ENCODE data around the gene TF.
A peak's percentile ranks its signal among the peaks of the same experiment; 100 is the strongest.

Gene TF

GRCh38 chr3:133797396-133798105, 51.4 kb downstream of the TF start:
- Mint-ChIP-seq H3K4me1 (peaks cover 0 to 2% of the 10 kb centered on the region in 2 donors), H3K36me3 (peaks cover 2 to 3% of the 10 kb centered on the region in 2 donors), H3K9me3 (peaks cover 4 to 8% of the 10 kb centered on the region in 2 donors), H3K27ac (no peak overlapping the region), H3K27me3 (peaks cover 22 to 31% of the 10 kb centered on the region in 2 donors), H3K4me3 (no peak overlapping the region)
- no peak for ATAC-seq (replicated peaks)
- DNase-seq, result no peak

- H3K27ac Mint-ChIP-seq, result no peak overlapping the region
- peak; percentile 44 to 57 for ATAC-seq (replicated peaks)
Measured at GRCh38 chr3:133799794-133800585, 53.8 kb downstream of the TF start.

DNA sequence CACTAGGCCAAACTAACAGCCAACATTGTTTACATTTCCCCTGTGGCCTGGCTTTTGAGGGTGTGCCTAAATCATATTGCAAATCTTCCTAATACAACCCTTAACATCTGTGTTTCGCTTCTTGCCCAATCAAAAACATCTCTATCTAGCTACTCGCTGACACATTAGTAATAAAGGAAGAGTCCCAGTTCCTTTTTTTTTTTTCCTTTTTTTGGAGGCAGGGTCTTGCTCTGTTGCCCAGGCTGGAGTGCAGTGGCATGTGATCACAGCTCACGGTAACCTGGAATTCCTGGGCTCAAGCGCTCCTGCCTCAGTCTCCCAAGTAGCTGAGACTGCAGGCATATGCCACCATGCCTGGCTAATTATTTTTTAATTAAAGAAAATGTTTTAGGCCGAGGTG, 57.3 kb downstream of the TF start:
- DNase-seq (no peak), ATAC-seq (replicated peaks) (no peak)
- H3K4me3 Mint-ChIP-seq, result no peak overlapping the region
- H3K4me1 Mint-ChIP-seq, result peaks cover 7 to 15% of the 10 kb centered on the region in 2 donors
- H3K27ac Mint-ChIP-seq, result no peak overlapping the region
- H3K36me3 Mint-ChIP-seq, result peaks cover 0 to 3% of the 10 kb centered on the region in 2 donors
- H3K27me3 Mint-ChIP-seq, result peaks cover 16 to 17% of the 10 kb centered on the region in 2 donors
- no peaks in the 10 kb centered on the region for H3K9me3 Mint-ChIP-seq

More at GRCh38 chr3:133799794-133800585, 53.8 kb downstream of the TF start:
- Mint-ChIP-seq H3K27me3 (peaks cover 27 to 31% of the 10 kb centered on the region in 2 donors), H3K4me1 (peaks cover 0 to 2% of the 10 kb centered on the region in 2 donors), H3K36me3 (peaks cover 2 to 3% of the 10 kb centered on the region in 2 donors), H3K4me3 (no peak overlapping the region), H3K9me3 (peaks cover 2 to 3% of the 10 kb centered on the region in 2 donors)
- DNase-seq, result no peak

- H3K4me3 Mint-ChIP-seq, result peak overlapping the region; percentile 94 to 95
- no peaks in the 10 kb centered on the region for H3K9me3 Mint-ChIP-seq
- peaks cover 12 to 17% of the 10 kb centered on the region in 2 donors for H3K27me3 Mint-ChIP-seq
- H3K4me1 Mint-ChIP-seq, result peaks cover 6 to 15% of the 10 kb centered on the region in 2 donors
- DNase-seq, result no peak
- ATAC-seq (replicated peaks), result no peak
- H3K27ac Mint-ChIP-seq, result no peak overlapping the region
- peaks cover 0 to 11% of the 10 kb centered on the region in 2 donors for H3K36me3 Mint-ChIP-seq
Measured at GRCh38 chr3:133804896-133805295, 58.7 kb downstream of the TF start.

GRCh38 chr3:133805384-133805701, 59.1 kb downstream of the TF start:
- Mint-ChIP-seq H3K27me3 (peaks cover 9 to 17% of the 10 kb centered on the region in 2 donors), H3K4me3 (peak overlapping the region; percentile 94 to 95), H3K36me3 (peaks cover 0 to 15% of the 10 kb centered on the region in 2 donors), H3K9me3 (no peaks in the 10 kb centered on the region), H3K27ac (peak overlapping the region; percentile 99), H3K4me1 (peaks cover 5 to 15% of the 10 kb centered on the region in 2 donors)
- no peak for ATAC-seq (replicated peaks)
- DNase-seq, result no peak

DNA sequence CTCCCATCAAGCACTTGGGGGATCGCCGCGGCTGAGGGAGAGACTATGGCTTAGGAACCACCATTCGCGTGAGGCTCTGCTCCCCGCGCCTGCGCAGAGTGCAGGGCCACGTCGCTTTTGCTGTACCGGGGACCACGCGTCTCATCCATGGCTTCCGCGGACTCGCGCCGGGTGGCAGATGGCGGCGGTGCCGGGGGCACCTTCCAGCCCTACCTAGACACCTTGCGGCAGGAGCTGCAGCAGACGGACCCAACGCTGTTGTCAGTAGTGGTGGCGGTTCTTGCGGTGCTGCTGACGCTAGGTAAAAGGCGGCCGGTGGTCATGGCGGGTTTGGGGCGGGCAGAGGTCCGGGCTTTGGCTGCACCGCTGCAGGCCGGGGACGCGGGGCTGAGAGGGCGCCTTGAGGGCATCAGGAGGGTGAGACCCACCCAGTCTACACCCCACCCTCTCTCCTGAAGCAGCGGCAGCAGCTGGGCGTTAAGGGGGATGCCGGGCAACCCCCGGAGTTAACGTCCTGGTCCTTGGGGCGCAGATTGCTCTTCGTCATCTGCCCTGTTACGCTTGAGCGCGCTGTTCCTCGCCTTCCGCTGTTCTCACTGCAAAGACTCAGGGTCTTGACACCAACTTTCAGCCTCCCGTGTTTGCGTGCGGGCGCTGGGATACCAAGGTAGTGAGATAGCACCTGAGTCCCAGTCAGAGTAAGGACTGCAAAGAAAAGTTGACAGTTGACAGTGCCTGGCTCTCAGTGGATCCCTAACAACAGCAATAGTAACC, 59.7 kb downstream of the TF start, which contains the start of gene SRPRB:
TSS of gene SRPRB (plus strand) at position 114 of the 774 bp plus-strand sequence. CDS start at position 148, 34 bp downstream.
- Mint-ChIP-seq H3K27me3 (peaks cover 9 to 17% of the 10 kb centered on the region in 2 donors), H3K4me3 (peak within 1 kb of the TSS; percentile 94 to 95), H3K9me3 (no peaks in the 10 kb centered on the region), H3K36me3 (peaks cover 3 to 18% of the 10 kb centered on the region in 2 donors), H3K4me1 (peaks cover 5 to 15% of the 10 kb centered on the region in 2 donors), H3K27ac (peak within 1 kb of the TSS; percentile 99)
- DNase-seq, result peak; percentile 94
- peak; percentile 98 to 99 for ATAC-seq (replicated peaks)

DNA sequence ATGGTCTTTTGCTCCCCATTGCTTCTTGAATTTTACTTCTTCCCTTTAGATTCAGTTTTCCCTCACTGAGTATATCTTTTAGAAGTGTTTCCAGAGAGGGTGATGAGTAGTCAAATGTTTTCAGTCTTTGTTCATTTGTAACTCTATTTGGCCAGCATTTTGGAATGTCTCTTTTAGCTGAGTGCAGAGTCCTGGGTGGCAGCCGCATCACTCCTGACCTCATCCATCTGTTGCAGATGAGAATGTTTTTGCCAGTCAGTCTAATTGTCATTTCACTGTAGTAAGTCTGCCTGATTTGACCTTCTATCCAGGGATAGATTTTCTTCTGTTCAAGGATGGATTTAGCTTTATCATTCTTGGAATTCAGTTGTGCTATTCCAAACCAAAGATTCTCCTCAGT, 66.7 kb downstream of the TF start:
- Mint-ChIP-seq H3K9me3 (no peaks in the 10 kb centered on the region), H3K36me3 (peaks cover 24 to 49% of the 10 kb centered on the region in 2 donors)

GRCh38 chr3:133815386-133815785, 69.2 kb downstream of the TF start:
- peaks cover 31 to 47% of the 10 kb centered on the region in 2 donors for H3K36me3 Mint-ChIP-seq
- H3K9me3 Mint-ChIP-seq, result no peaks in the 10 kb centered on the region
- ATAC-seq (replicated peaks), result no peak
- H3K4me3 Mint-ChIP-seq, result no peak overlapping the region
- H3K4me1 Mint-ChIP-seq, result peaks cover 1 to 4% of the 10 kb centered on the region in 2 donors
- DNase-seq, result no peak
- H3K27me3 Mint-ChIP-seq, result no peaks in the 10 kb centered on the region
- no peak overlapping the region for H3K27ac Mint-ChIP-seq

More for the DNA sequence above, 66.7 kb downstream of the TF start:
- Mint-ChIP-seq H3K27ac (no peak overlapping the region), H3K4me3 (no peak overlapping the region), H3K27me3 (no peaks in the 10 kb centered on the region), H3K4me1 (peaks cover 1 to 4% of the 10 kb centered on the region in 2 donors)
- DNase-seq (no peak), ATAC-seq (replicated peaks) (no peak)

DNA sequence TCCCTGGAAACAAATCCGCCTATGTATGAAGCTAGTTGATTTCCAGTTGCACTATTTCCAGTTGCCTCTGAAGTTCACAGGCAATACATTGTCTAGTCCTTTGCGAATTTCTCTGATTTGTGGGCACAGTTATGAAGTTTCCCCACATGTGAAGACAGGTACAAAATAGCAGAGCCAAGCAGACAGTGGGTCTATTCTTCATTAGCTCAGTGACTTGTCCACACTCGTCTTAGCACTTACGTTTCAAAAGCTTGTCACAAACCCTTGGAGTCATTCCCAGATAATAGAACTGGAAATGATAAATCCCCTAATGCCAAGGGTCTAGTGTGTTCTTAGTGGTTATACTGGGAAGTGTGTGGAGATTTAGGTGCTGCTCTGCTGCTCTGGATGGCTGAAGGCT, 73.9 kb downstream of the TF start:
- no peak for DNase-seq
- Mint-ChIP-seq H3K27me3 (no peaks in the 10 kb centered on the region), H3K9me3 (no peaks in the 10 kb centered on the region), H3K36me3 (peaks cover 40 to 61% of the 10 kb centered on the region in 2 donors), H3K4me3 (no peak overlapping the region), H3K27ac (no peak overlapping the region), H3K4me1 (peaks cover 5 to 22% of the 10 kb centered on the region in 2 donors)
- ATAC-seq (replicated peaks), result no peak

- no peak overlapping the region for H3K4me3 Mint-ChIP-seq
- H3K27ac Mint-ChIP-seq, result peak overlapping the region; percentile 60
- H3K27me3 Mint-ChIP-seq, result no peaks in the 10 kb centered on the region
- peaks cover 48 to 67% of the 10 kb centered on the region in 2 donors for H3K36me3 Mint-ChIP-seq
- peaks cover 4 to 22% of the 10 kb centered on the region in 2 donors for H3K4me1 Mint-ChIP-seq
- no peaks in the 10 kb centered on the region for H3K9me3 Mint-ChIP-seq
- ATAC-seq (replicated peaks) (no peak), DNase-seq (no peak)
Measured at GRCh38 chr3:133820889-133821675, 74.9 kb downstream of the TF start.

DNA sequence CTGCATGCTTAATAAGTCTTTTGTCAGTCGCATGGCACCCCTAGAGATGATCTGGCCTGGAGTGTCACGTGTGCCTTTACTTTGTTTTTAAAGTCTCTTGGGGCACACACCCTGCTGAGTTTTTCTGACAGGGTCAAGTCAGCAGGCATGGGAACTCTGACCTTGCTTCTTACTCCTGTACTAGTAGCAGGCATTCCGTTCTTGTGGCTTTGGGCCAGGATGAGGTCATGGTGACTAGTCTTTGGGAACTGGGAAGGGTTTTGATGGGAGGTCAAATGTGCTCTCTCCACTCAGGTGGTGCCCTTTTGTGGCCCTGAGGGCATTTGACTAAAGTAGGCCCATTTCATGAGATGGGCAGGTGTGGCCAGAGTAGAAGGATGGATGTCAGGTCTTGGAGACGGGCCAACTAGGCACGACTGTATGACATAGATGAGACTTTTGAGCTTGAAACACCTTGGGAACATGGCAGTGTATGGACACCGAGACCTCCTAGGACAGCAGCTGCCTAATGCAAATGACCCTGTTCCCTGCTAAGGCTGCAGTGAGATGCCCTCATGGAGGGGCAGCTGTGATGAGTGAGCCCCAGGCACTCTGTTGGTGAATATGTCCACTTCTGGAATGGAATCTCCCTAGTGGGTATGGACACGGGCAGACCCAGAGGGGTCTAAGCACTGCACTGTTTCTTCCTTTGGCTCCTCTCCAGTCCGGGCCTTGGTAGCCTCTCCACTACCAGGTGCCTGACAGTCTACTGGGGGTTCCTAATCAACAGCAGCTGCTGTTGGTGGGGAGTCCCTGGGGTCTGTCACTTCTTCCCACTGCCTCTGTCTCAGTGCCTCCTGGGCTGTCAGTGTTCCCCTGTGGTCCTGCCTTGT, 75.8 kb downstream of the TF start:
- no peaks in the 10 kb centered on the region for H3K27me3 Mint-ChIP-seq
- H3K4me1 Mint-ChIP-seq, result peaks cover 4 to 22% of the 10 kb centered on the region in 2 donors
- DNase-seq (no peak), ATAC-seq (replicated peaks) (peak; percentile 31 to 59)
- H3K36me3 Mint-ChIP-seq, result peaks cover 47 to 73% of the 10 kb centered on the region in 2 donors
- no peaks in the 10 kb centered on the region for H3K9me3 Mint-ChIP-seq
- no peak overlapping the region for H3K27ac Mint-ChIP-seq
- no peak overlapping the region for H3K4me3 Mint-ChIP-seq

DNA sequence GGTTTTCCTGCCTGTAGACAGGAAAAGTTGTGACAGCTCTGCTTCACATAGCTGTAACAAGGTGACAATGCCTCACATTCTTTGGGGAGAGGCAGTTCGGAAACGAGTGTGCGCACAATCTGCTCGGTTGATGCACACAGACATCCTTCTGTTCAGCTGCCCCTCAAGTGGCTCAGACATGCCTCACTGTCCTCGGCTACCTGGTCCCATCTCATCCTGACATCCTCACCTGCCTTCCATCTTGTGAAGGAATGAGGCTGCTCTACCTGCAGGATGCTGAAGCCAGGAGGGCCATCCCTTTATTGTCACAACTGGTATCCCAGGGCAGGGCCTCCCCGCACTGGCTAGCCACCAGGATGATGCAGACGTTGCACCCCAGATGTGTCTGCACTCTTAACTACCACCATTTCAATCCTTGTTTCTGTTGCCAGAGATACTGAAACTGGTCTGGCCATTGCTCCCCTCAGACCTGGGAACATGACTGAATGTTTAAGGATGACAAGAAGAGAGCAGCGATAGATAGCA, 78.8 kb downstream of the TF start:
- Mint-ChIP-seq H3K9me3 (no peaks in the 10 kb centered on the region), H3K4me3 (no peak overlapping the region), H3K36me3 (peaks cover 41 to 63% of the 10 kb centered on the region in 2 donors), H3K27me3 (no peaks in the 10 kb centered on the region), H3K27ac (no peak overlapping the region), H3K4me1 (peaks cover 4 to 22% of the 10 kb centered on the region in 2 donors)
- ATAC-seq (replicated peaks) (no peak), DNase-seq (no peak)

Measured in stimulated activated naive B cell treated with anti-CD40 and anti-IgM and Interleukin-4, amounts not matched to agents 10 μg/mL and 1 μg/mL and 100 μg/mL, for 72 hours (primary cell).